HepG2 (cell line): ENCODE results near the gene RAI14. TPM values are rescaled to one million over a fixed set of nuclear protein-coding genes. Genes with fewer than 3 reads are reported as not detected.

Experiments used
- HNF4G ChIP-seq, 2 experiments: sonication (generic) in 1 of 2; formaldehyde crosslinking in 1 of 2; IDR thresholded peaks; 2 replicates each; pipeline versions ENCODE4 v1.4.0 to v1.6.1; 2011 to 2020; ENCODE audit warnings: borderline replicate concordance in 2 of 2, low read depth in 2 of 2, mild to moderate bottlenecking in 2 of 2, low read length in 1 of 2, missing genetic modification reagents in 1 of 2, moderate library complexity in 1 of 2
- RARG ChIP-seq: sonication (generic); formaldehyde crosslinking; IDR thresholded peaks from 2 replicates; pipeline ENCODE4 v1.4.0; 2020; ENCODE audit warnings: low read depth, mild to moderate bottlenecking, missing genetic modification reagents
- ZNF670 ChIP-seq: sonication (generic); formaldehyde crosslinking; IDR thresholded peaks from 2 replicates; pipeline ENCODE4 v1.8.0; 2022; ENCODE audit warnings: mild to moderate bottlenecking, missing genetic modification reagents, borderline replicate concordance
- ZNF766 ChIP-seq: sonication (generic); formaldehyde crosslinking; IDR thresholded peaks from 2 replicates; pipeline ENCODE4 v1.5.0; 2020; ENCODE audit warnings: missing genetic modification reagents, borderline replicate concordance
- ZSCAN12 ChIP-seq: sonication (generic); formaldehyde crosslinking; IDR thresholded peaks from 2 replicates; pipeline ENCODE4 v1.9.0; 2021; ENCODE audit warnings: mild to moderate bottlenecking, missing genetic modification reagents
- polyA plus RNA-seq, 8 experiments: library from polyadenylated mRNA; depleted of rRNA in 3 of 8; stranded (reverse) in 7 of 8; unstranded in 1 of 8; fragments of >200 nt; fragmentation: Illumina TruSeq in 4 of 8; extraction: Trizol in 4 of 8; gene quantifications; 2 replicates each; pipeline versions ENCODE4 v1.2.1 to v1.2.3, GENCODE V29; 2011 to 2016; ENCODE audit warnings: low read depth in 4 of 8, missing spikeins in 1 of 8, mixed read lengths in 1 of 8; ENCODE audit not compliant: insufficient read depth in 1 of 8
- total RNA-seq, 5 experiments: library from RNA; depleted of rRNA; stranded (reverse); fragments of >200 nt; fragmentation: Illumina TruSeq; extraction: Trizol; gene quantifications; 2 replicates each; pipeline ENCODE4 v1.2.3, GENCODE V29; 2016; ENCODE audit warnings: low read depth in 1 of 5
- TF ChIP-seq, protein P1 (sequence below): fragments of 450-650 bp; IDR thresholded peaks from 2 replicates; pipeline ENCODE4 v1.6.1; 2016
- TF ChIP-seq, protein P2 (sequence below): sonication (generic); formaldehyde crosslinking; IDR thresholded peaks from 2 replicates; pipeline ENCODE4 v1.5.0; 2020; ENCODE audit warnings: mild to moderate bottlenecking, missing genetic modification reagents
- TF ChIP-seq, protein P3 (sequence below): sonication (generic); formaldehyde crosslinking; IDR thresholded peaks from 2 replicates; pipeline ENCODE4 v1.8.1; 2023; ENCODE audit warnings: mild to moderate bottlenecking, missing genetic modification reagents

Gene RAI14
- total and polyA plus RNA-seq, 2 of the 13 experiments (the other 11 are each of a cell fraction or from before 2014, with no cell fraction given), result 12.6 to 18.2 TPM

DNA sequence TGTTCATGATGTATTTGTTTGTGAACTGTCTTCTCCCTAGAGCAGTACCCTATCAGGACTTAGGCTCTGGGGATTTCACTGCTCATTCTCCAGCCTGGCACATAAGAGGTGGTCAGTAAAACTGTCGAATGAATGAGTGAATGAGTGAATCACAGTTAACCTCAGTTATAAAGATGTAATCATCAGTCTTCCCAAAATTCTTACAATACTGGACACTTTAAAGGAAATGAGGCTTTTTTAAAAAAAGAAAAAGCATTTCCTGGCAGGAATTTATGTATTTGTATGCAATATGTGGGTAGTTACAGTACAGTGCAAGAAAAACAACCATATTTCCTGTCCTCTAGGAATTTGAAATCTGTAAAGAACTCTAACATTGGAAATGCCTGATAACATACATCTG lies 59.6 kb downstream of the RAI14 start (continued):
- TF ChIP-seq RARG, result no peak
- TF ChIP-seq, protein P1, sequence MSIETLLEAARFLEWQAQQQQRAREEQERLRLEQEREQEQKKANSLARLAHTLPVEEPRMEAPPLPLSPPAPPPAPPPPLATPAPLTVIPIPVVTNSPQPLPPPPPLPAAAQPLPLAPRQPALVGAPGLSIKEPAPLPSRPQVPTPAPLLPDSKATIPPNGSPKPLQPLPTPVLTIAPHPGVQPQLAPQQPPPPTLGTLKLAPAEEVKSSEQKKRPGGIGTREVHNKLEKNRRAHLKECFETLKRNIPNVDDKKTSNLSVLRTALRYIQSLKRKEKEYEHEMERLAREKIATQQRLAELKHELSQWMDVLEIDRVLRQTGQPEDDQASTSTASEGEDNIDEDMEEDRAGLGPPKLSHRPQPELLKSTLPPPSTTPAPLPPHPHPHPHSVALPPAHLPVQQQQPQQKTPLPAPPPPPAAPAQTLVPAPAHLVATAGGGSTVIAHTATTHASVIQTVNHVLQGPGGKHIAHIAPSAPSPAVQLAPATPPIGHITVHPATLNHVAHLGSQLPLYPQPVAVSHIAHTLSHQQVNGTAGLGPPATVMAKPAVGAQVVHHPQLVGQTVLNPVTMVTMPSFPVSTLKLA, result no peak
- TF ChIP-seq HNF4G (IDR thresholded peaks at IDR 0.05; ENCODE audit: borderline replicate concordance, low read depth, low read length), result no peak
- TF ChIP-seq HNF4G (CRISPR knock-in tag; IDR thresholded peaks at IDR 0.05; ENCODE audit: borderline replicate concordance, low read depth), result no peak
- TF ChIP-seq, protein P2, sequence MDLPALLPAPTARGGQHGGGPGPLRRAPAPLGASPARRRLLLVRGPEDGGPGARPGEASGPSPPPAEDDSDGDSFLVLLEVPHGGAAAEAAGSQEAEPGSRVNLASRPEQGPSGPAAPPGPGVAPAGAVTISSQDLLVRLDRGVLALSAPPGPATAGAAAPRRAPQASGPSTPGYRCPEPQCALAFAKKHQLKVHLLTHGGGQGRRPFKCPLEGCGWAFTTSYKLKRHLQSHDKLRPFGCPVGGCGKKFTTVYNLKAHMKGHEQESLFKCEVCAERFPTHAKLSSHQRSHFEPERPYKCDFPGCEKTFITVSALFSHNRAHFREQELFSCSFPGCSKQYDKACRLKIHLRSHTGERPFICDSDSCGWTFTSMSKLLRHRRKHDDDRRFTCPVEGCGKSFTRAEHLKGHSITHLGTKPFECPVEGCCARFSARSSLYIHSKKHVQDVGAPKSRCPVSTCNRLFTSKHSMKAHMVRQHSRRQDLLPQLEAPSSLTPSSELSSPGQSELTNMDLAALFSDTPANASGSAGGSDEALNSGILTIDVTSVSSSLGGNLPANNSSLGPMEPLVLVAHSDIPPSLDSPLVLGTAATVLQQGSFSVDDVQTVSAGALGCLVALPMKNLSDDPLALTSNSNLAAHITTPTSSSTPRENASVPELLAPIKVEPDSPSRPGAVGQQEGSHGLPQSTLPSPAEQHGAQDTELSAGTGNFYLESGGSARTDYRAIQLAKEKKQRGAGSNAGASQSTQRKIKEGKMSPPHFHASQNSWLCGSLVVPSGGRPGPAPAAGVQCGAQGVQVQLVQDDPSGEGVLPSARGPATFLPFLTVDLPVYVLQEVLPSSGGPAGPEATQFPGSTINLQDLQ (CRISPR knock-in tag), result no peak
- no peak for TF ChIP-seq ZSCAN12
- TF ChIP-seq ZNF670 (CRISPR knock-in tag), result no peak
- no peak for TF ChIP-seq ZNF766 (CRISPR knock-in tag)
- TF ChIP-seq, protein P3, sequence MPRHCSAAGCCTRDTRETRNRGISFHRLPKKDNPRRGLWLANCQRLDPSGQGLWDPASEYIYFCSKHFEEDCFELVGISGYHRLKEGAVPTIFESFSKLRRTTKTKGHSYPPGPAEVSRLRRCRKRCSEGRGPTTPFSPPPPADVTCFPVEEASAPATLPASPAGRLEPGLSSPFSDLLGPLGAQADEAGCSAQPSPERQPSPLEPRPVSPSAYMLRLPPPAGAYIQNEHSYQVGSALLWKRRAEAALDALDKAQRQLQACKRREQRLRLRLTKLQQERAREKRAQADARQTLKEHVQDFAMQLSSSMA (CRISPR knock-in tag), result no peak
